Lower lobe of right lung (tissue), 2 donors: ENCODE data around the gene LRRFIP1. TPM values are rescaled to one million over a fixed set of nuclear protein-coding genes. Genes with fewer than 3 reads are reported as not detected.

Experiments
- ATAC-seq, 2 donors: fragments of 200-7000 bp; cut with Tn5 transposase; one replicate each; pipeline ENCODE4 v1.9.1; 2020 to 2022; ENCODE audit warnings: mild to moderate bottlenecking in 2 of 2, moderate library complexity in 2 of 2
- DNase-seq: peaks from one replicate; pipeline ENCODE4 v3.0.0-alpha.2; 2020
- H3K27ac ChIP-seq: fragments of 200-600 bp; one replicate; pipeline ENCODE4 v1.8.0; 2022
- H3K27me3 ChIP-seq: fragments of 200-600 bp; one replicate; pipeline ENCODE4 v1.8.0; 2022; ENCODE audit warnings: low read depth
- H3K36me3 ChIP-seq: fragments of 200-600 bp; one replicate; pipeline ENCODE4 v1.8.0; 2022; ENCODE audit warnings: mild to moderate bottlenecking
- H3K4me1 ChIP-seq: fragments of 200-600 bp; one replicate; pipeline ENCODE4 v1.8.0; 2022
- H3K4me3 ChIP-seq: fragments of 200-600 bp; one replicate; pipeline ENCODE4 v1.8.0; 2022; ENCODE audit warnings: mild to moderate bottlenecking
- H3K9me3 ChIP-seq: fragments of 200-600 bp; one replicate; pipeline ENCODE4 v1.8.0; 2022
- CTCF ChIP-seq: fragments of 200-600 bp; IDR thresholded peaks from one replicate; pipeline ENCODE4 v1.8.0; 2022; ENCODE audit warnings: antibody characterized with exemption, mild to moderate bottlenecking
- intact Hi-C: fragments of 100-400 bp; cut with DNase I; formaldehyde crosslinking; loops from one replicate; pipeline ENCODE4 v1.11.0; 2022
- total RNA-seq: library from RNA; stranded (reverse); fragmentation: NEBNext Ultra II Directional; extraction: Animal tissue kit (Norgen Biotek cat#: 25700); gene quantifications from one replicate; pipeline ENCODE4 v1.2.1, GENCODE V29; 2021
- donor health status: DM: no; HTN: yes; CAD: no; lungs with severe emphysema.

LRRFIP1 gene
- total RNA-seq, 1 donor from 2014 or later: 180 TPM

GRCh38 chr2:237736783-237737182 lies 109.4 kb downstream of the LRRFIP1 start:
- no peak for TF ChIP-seq CTCF
- Histone ChIP-seq H3K4me1 (peaks cover 93% of the 10 kb centered on the region), H3K27me3 (no peaks in the 10 kb centered on the region), H3K9me3 (no peaks in the 10 kb centered on the region), H3K36me3 (peaks cover 44% of the 10 kb centered on the region), H3K27ac (peak overlapping the region; percentile 54), H3K4me3 (no peak overlapping the region)
- intact Hi-C loops: no loop called here
- DNase-seq (no peak), ATAC-seq (no peak)

- ATAC-seq (no peak), DNase-seq (no peak)
- Histone ChIP-seq H3K36me3 (peaks cover 44% of the 10 kb centered on the region), H3K4me3 (no peak overlapping the region), H3K27ac (peak overlapping the region; percentile 54), H3K27me3 (no peaks in the 10 kb centered on the region), H3K4me1 (peaks cover 93% of the 10 kb centered on the region), H3K9me3 (no peaks in the 10 kb centered on the region)
- no peak for TF ChIP-seq CTCF
- intact Hi-C loops: no loop called here
Observed at GRCh38 chr2:237737196-237737865, 109.9 kb downstream of the LRRFIP1 start.

- Histone ChIP-seq H3K27ac (no peak overlapping the region), H3K36me3 (peaks cover 44% of the 10 kb centered on the region), H3K9me3 (no peaks in the 10 kb centered on the region), H3K4me1 (peaks cover 93% of the 10 kb centered on the region), H3K4me3 (no peak overlapping the region), H3K27me3 (no peaks in the 10 kb centered on the region)
- ATAC-seq (no peak), DNase-seq (no peak)
- TF ChIP-seq CTCF: no peak
- intact Hi-C loops: no loop called here
Observed at GRCh38 chr2:237738255-237738654, 110.9 kb downstream of the LRRFIP1 start.

- peaks cover 93% of the 10 kb centered on the region for H3K4me1 ChIP-seq
- H3K4me3 ChIP-seq: no peak overlapping the region
- H3K9me3 ChIP-seq: no peaks in the 10 kb centered on the region
- DNase-seq (no peak), ATAC-seq (peak; percentile 17 to 22)
- H3K27ac ChIP-seq: no peak overlapping the region
- H3K36me3 ChIP-seq: peaks cover 44% of the 10 kb centered on the region
- no peak for TF ChIP-seq CTCF
- intact Hi-C loops: no loop called here
- no peaks in the 10 kb centered on the region for H3K27me3 ChIP-seq
Observed at GRCh38 chr2:237739101-237739500, 111.7 kb downstream of the LRRFIP1 start.

GRCh38 chr2:237742191-237742590 lies 114.8 kb downstream of the LRRFIP1 start:
- Histone ChIP-seq H3K4me3 (no peak overlapping the region), H3K27ac (no peak overlapping the region), H3K4me1 (peaks cover 82% of the 10 kb centered on the region), H3K27me3 (no peaks in the 10 kb centered on the region), H3K9me3 (no peaks in the 10 kb centered on the region), H3K36me3 (peaks cover 29% of the 10 kb centered on the region)
- DNase-seq (no peak), ATAC-seq (no peak)
- intact Hi-C loops: loop anchor here (10.0 kb wide), 2 partner anchors 67 to 157 kb away; no protein-coding TSS in a partner anchor
- no peak for TF ChIP-seq CTCF
